Measurements from ENCODE around the gene KCNA10. TPM values are rescaled to one million over a fixed set of nuclear protein-coding genes. Genes with fewer than 3 reads are reported as not detected.
A peak's percentile ranks its signal among the peaks of the same experiment; 100 is the strongest.

Gene KCNA10
- total RNA-seq, 1 donor from 2014 or later: not detected

GRCh38 chr1:110481968-110482623 lies 36.9 kb downstream of the KCNA10 start:
- no peak for DNase-seq (ENCODE audit: low read depth)
- H3K4me3 ChIP-seq (ENCODE audit: low read depth, low read length): no peak overlapping the region
- TF ChIP-seq, protein P1, sequence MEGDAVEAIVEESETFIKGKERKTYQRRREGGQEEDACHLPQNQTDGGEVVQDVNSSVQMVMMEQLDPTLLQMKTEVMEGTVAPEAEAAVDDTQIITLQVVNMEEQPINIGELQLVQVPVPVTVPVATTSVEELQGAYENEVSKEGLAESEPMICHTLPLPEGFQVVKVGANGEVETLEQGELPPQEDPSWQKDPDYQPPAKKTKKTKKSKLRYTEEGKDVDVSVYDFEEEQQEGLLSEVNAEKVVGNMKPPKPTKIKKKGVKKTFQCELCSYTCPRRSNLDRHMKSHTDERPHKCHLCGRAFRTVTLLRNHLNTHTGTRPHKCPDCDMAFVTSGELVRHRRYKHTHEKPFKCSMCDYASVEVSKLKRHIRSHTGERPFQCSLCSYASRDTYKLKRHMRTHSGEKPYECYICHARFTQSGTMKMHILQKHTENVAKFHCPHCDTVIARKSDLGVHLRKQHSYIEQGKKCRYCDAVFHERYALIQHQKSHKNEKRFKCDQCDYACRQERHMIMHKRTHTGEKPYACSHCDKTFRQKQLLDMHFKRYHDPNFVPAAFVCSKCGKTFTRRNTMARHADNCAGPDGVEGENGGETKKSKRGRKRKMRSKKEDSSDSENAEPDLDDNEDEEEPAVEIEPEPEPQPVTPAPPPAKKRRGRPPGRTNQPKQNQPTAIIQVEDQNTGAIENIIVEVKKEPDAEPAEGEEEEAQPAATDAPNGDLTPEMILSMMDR (conservative IDR thresholded peaks at IDR 0.05; ENCODE audit: low read depth, low read length): no peak

DNA sequence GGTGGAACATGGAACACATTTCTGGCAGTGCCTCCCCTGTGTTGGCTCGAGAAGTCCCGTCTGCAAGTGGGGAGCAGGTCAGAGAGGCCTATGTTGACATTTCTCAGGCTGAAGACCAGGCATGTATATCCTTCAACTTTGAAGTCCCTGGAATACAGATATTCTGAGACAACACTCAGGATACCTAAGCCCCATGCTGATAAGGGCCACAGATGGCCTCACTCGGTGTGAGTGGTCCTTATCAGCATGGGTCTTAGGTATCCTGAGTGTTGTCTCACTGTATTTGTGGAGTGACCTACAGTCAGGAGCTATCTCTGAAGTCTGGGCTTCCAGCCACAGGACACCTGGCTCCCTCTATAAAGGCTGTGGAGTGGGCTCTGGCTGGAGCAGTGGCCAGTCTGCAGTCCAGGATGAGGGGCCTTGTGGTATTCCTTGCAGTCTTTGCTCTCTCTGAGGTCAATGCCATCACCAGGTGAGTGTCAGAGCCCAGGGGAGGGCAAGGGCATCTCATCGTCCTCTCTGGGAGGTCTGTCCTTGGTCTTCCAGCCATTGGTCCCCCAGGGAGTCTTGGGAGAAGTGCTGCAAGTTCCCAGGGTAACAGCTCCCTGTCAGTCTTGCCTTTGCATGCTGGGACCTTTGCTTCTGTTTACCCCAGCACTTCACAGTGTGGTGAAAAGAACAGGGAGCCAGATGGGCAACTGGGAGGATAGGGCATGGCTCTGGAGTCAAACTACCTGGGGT lies 38.4 kb downstream of the KCNA10 start:
- DNase-seq (ENCODE audit: low read depth): no peak
- TF ChIP-seq, protein P1 (conservative IDR thresholded peaks at IDR 0.05; ENCODE audit: low read depth, low read length): no peak
- H3K4me3 ChIP-seq (ENCODE audit: low read depth, low read length): no peak overlapping the region

DNA sequence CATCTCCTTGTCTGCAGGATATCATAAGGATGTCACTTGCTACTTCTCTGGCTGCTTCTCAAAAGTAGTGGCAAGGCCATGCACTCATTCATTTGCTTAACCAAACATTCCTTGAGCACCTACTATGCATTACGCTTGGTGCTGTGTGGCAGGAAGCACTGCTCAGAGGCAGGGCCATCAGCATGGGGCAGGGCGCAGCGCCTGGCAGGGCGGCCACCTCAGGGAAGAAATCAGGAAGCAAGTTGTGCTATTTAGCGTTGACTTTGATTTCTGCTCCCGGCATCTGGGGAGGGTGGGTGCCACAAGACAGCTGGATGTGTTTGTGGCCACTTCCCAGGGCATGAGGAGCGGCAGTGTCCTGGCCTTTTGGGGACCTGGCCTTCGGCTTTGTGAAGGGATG lies 40.1 kb downstream of the KCNA10 start:
- H3K4me3 ChIP-seq (ENCODE audit: low read depth, low read length): no peak overlapping the region
- no peak for DNase-seq (ENCODE audit: low read depth)
- TF ChIP-seq, protein P1 (conservative IDR thresholded peaks at IDR 0.05; ENCODE audit: low read depth, low read length): no peak

DNA sequence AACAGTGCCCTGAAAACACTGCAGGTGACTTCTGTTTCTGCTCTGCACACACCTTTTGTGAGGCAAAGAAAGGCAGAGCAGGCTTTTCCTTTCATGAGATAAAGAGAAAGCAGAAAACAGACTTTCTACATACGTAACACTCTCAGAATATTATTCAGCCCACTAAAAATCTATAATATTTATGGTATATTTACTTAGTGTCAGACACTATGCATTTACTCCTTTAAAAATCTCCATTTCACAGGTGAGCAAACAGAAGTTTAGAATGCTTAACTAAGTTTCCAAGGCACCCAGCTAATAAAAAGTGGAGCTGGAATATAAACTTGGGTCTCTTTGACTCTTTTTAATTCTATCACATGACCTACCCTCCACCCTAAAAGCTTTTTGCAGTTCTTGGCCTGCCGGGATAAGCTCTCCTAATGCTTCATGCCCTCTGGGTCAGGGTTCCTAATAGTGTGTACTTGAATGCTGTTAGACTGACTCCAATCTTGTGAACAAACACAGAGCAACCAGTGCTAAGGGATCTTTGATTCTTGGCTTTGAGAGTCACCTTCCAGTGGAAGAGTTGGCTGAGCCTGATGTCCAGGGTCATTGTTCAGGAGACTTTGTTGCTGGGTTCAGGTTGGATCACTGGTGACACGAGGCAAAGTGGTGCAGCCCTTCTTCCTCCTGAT lies 40.9 kb downstream of the KCNA10 start:
- DNase-seq (ENCODE audit: low read depth): no peak
- no peak overlapping the region for H3K4me3 ChIP-seq (ENCODE audit: low read depth, low read length)
- TF ChIP-seq, protein P1 (conservative IDR thresholded peaks at IDR 0.05; ENCODE audit: low read depth, low read length): no peak

GRCh38 chr1:110477445-110477957 lies 41.5 kb downstream of the KCNA10 start:
- no peak overlapping the region for H3K4me3 ChIP-seq (ENCODE audit: low read depth, low read length)
- no peak for DNase-seq (ENCODE audit: low read depth)
- TF ChIP-seq, protein P1 (conservative IDR thresholded peaks at IDR 0.05; ENCODE audit: low read depth, low read length): no peak

GRCh38 chr1:110477041-110477440 lies 41.9 kb downstream of the KCNA10 start:
- TF ChIP-seq, protein P1 (conservative IDR thresholded peaks at IDR 0.05; ENCODE audit: low read depth, low read length): no peak
- H3K4me3 ChIP-seq (ENCODE audit: low read depth, low read length): no peak overlapping the region

More at GRCh38 chr1:110477041-110477440, 41.9 kb downstream of the KCNA10 start:
- DNase-seq (ENCODE audit: low read depth): peak; percentile 23

Measured in epithelial cell of proximal tubule (primary cell).